Right ventricle myocardium superior (tissue), 1 donor: Measurements from ENCODE around the gene GABARAPL1. TPM values are rescaled to one million over a fixed set of nuclear protein-coding genes. Genes with fewer than 3 reads are reported as not detected.
"Not testable (repeated sequence)": the region's sequence is repeated elsewhere in the genome, so short reads cannot be mapped to it uniquely, and the experiment has no call there.

Experiments used
- ATAC-seq: fragments of 200-7000 bp; cut with Tn5 transposase; one replicate; pipeline ENCODE4 v1.9.1; 2020; ENCODE audit warnings: mild to moderate bottlenecking; ENCODE audit not compliant: poor library complexity
- DNase-seq: peaks from one replicate; pipeline ENCODE4 v3.0.0-alpha.2; 2020
- intact Hi-C: fragments of 100-400 bp; cut with DNase I; formaldehyde crosslinking; loops from one replicate; pipeline ENCODE4 v1.11.2; 2022
- long read RNA-seq: library from polyadenylated mRNA; unstranded; transcript quantifications from one replicate; pipeline ENCODE4 v2.0.0, GENCODE V29; 2021
- total RNA-seq: library from RNA; stranded (reverse); fragmentation: NEBNext Ultra II Directional; extraction: Animal tissue kit (Norgen Biotek cat#: 25700); gene quantifications from one replicate; pipeline ENCODE4 v1.2.1, GENCODE V29; 2021
- donor health status: DM: no; HTN: yes; CAD: no; lungs with severe emphysema.

GABARAPL1 gene
- 278 TPM for total RNA-seq
- long read RNA-seq, transcript GABARAPL1-201 (4 exons, 1,957 nt), result major isoform, 383 of 424 reads
- long read RNA-seq, transcript GABARAPL1-218 (4 exons, 2,294 nt), result minor isoform, 10 of 424 reads
- long read RNA-seq, partial matches to known transcripts, result 10 of 424 reads
- long read RNA-seq, other reads (novel, unspliced or antisense), result 13 of 424 reads

- peak; percentile 90 for ATAC-seq
- intact Hi-C loops, result loop anchor here (10.0 kb wide), 2 partner anchors 152 to 512 kb away; partner anchors contain the start of gene YBX3
Measured at GRCh38 chr12:10212739-10213131, at the start of gene GABARAPL1. TSS of gene GABARAPL1 (plus strand) at chr12:10212877. CDS start at chr12:10213130, 253 bp downstream.

GRCh38 chr12:10163084-10163483 lies 49.6 kb upstream of the GABARAPL1 start:
- DNase-seq, result no peak
- ATAC-seq, result no peak
- intact Hi-C loops, result no loop called here

More at GRCh38 chr12:10212739-10213131, at the start of gene GABARAPL1:
- peak; percentile 90 for DNase-seq

GRCh38 chr12:10165421-10165820 lies 47.3 kb upstream of the GABARAPL1 start:
- no peak for ATAC-seq
- no peak for DNase-seq
- intact Hi-C loops, result no loop called here

GRCh38 chr12:10167599-10167998 lies 45.1 kb upstream of the GABARAPL1 start:
- intact Hi-C loops, result no loop called here
- DNase-seq (no peak), ATAC-seq (peak; percentile 83)

- no peak for ATAC-seq
- intact Hi-C loops, result no loop called here
Measured at GRCh38 chr12:10169104-10169503, 43.6 kb upstream of the GABARAPL1 start.

GRCh38 chr12:10170216-10170615 lies 42.5 kb upstream of the GABARAPL1 start:
- DNase-seq, result no peak
- intact Hi-C loops, result no loop called here
- ATAC-seq, result no peak

More at GRCh38 chr12:10169104-10169503, 43.6 kb upstream of the GABARAPL1 start:
- no peak for DNase-seq

GRCh38 chr12:10171973-10172728 lies 40.5 kb upstream of the GABARAPL1 start, which contains the start of gene OLR1:
TSS of gene OLR1 (minus strand) at chr12:10172132. CDS start at chr12:10172077, 55 bp downstream.
- no peak for ATAC-seq
- intact Hi-C loops, result no loop called here
- DNase-seq, result no peak

GRCh38 chr12:10174986-10175614 lies 37.6 kb upstream of the GABARAPL1 start:
- intact Hi-C loops, result no loop called here
- ATAC-seq, result no peak

GRCh38 chr12:10175846-10176636 lies 36.6 kb upstream of the GABARAPL1 start:
- no peak for DNase-seq
- intact Hi-C loops, result no loop called here

More at GRCh38 chr12:10174986-10175614, 37.6 kb upstream of the GABARAPL1 start:
- DNase-seq, result no peak

GRCh38 chr12:10178821-10179220 lies 33.9 kb upstream of the GABARAPL1 start, which contains the start of gene TMEM52B:
TSS of gene TMEM52B (plus strand) at chr12:10179032. CDS start at chr12:10179575, 543 bp downstream.
- ATAC-seq, result no peak
- no peak for DNase-seq
- intact Hi-C loops, result no loop called here

More at GRCh38 chr12:10175846-10176636, 36.6 kb upstream of the GABARAPL1 start:
- no peak for ATAC-seq

GRCh38 chr12:10179776-10180181 lies 32.9 kb upstream of the GABARAPL1 start:
- DNase-seq (no peak), ATAC-seq (no peak)
- intact Hi-C loops, result no loop called here

- intact Hi-C loops, result no loop called here
- DNase-seq (no peak), ATAC-seq (no peak)
Measured at GRCh38 chr12:10182354-10183049, 30.2 kb upstream of the GABARAPL1 start.

GRCh38 chr12:10184261-10184843 lies 28.3 kb upstream of the GABARAPL1 start:
- ATAC-seq (no peak), DNase-seq (no peak)
- intact Hi-C loops, result no loop called here

GRCh38 chr12:10186299-10186698 lies 26.4 kb upstream of the GABARAPL1 start:
- peak; percentile 57 for DNase-seq
- intact Hi-C loops, result no loop called here
- ATAC-seq, result peak; percentile 40

- DNase-seq, intact Hi-C loops, ATAC-seq: not testable (repeated sequence)
Measured at GRCh38 chr12:10186958-10187357, 25.7 kb upstream of the GABARAPL1 start.

GRCh38 chr12:10189653-10190052 lies 23.0 kb upstream of the GABARAPL1 start:
- peak; percentile 68 for DNase-seq
- intact Hi-C loops, result loop anchor here (2.0 kb wide), 1 partner anchor 37 kb away; no protein-coding TSS in a partner anchor
- ATAC-seq, result peak; percentile 86

- peak; percentile 58 for DNase-seq
- intact Hi-C loops, result loop anchor here (2.0 kb wide), 1 partner anchor 38 kb away; no protein-coding TSS in a partner anchor
- peak; percentile 98 for ATAC-seq
Measured at GRCh38 chr12:10190558-10191388, 21.9 kb upstream of the GABARAPL1 start.
